Activated T-helper 1 cell treated with anti-CD3 and anti-CD28 coated beads, Interleukin-12 subunit alpha, Interleukin-12 subunit beta, Interleukin-2, Interleukin-4 antibody, amounts not matched to agents 30 ng/mL and 10 ng/mL and 1 ng/mL, durations not matched to agents 14 hours and 24 hours and 36 hours (primary cell): Measurements from ENCODE around the gene GPC3. TPM values are rescaled to one million over a fixed set of nuclear protein-coding genes. Genes with fewer than 3 reads are reported as not detected.
A peak's percentile ranks its signal among the peaks of the same experiment; 100 is the strongest.
"Not testable (repeated sequence)": the region's sequence is repeated elsewhere in the genome, so short reads cannot be mapped to it uniquely, and the experiment has no call there.

Experiments
- DNase-seq: peaks from one replicate; pipeline ENCODE4 v3.0.0; 2021; ENCODE audit warnings: low spot score
- H3K27ac Mint-ChIP-seq: one replicate; pipeline ENCODE4 v1.8.0; 2021; ENCODE audit warnings: mild to moderate bottlenecking, mixed read lengths
- H3K27me3 Mint-ChIP-seq: one replicate; pipeline ENCODE4 v1.8.0; 2022; ENCODE audit warnings: mild to moderate bottlenecking, moderate library complexity, mixed read lengths; ENCODE audit not compliant: insufficient read depth
- H3K36me3 Mint-ChIP-seq: one replicate; pipeline ENCODE4 v1.8.0; 2021; ENCODE audit warnings: low read depth, mixed read lengths
- H3K4me1 Mint-ChIP-seq: one replicate; pipeline ENCODE4 v1.8.0; 2021; ENCODE audit warnings: low read depth, mixed read lengths
- H3K4me3 Mint-ChIP-seq: one replicate; pipeline ENCODE4 v1.8.0; 2021; ENCODE audit warnings: mild to moderate bottlenecking, moderate library complexity, mixed read lengths
- H3K9me3 Mint-ChIP-seq: one replicate; pipeline ENCODE4 v1.8.0; 2021; ENCODE audit warnings: mixed read lengths
- intact Hi-C: fragments of 100-400 bp; cut with micrococcal nuclease; formaldehyde crosslinking; loops from one replicate; pipeline ENCODE4 v1.15.1; 2024
- total RNA-seq: library from RNA; stranded (reverse); gene quantifications from 2 replicates; pipeline ENCODE4 v1.2.3, GENCODE V29; 2022

The GPC3 gene
- total RNA-seq: 0.24 and 0.39 TPM in 2 replicates

DNA sequence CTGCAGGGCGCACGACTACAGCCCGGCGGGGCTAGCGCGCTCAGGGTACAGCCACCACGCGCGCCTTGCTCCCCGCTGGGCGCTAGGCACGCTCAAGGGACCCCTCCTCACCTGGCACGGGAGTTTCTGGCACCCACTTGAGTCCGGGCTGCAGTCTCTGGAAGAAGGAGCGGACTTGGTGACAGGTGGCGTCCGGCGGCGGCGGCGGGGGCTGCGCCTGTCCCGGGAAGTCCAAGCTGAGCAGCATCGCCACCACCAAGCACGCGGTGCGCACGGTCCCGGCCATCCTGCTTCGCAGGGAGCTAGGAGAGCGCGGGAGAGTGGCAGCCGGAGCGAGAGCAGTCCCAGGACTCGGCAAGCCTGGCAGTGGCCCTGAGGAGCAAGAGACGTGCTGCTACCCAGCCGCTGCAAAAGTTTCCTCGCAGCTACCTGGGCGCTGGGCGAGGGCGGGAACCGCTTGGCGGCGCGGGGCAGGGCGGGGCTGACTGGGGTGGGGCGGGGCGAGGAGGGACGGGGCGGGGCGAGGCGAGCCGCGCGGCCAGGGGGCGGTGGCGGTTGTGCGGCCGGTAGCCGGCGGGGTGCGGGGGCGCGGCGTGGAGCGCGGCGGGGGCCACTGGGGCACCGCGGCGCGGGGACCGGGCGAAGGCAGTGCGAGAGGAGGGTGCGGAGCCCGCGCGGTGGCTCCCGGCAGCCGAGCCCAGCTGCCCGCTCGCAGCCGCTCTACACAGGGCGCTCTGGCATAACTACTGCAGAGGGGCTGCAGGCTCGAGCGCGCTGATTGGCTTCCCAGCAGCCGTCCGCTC, at the start of gene GPC3:
Gene GPC3, minus strand, starts transcription at position 431 of the 803 bp plus-strand sequence.
- Mint-ChIP-seq H3K27ac (no peak within 1 kb of the TSS), H3K27me3 (peaks cover 25% of the 10 kb centered on the region), H3K4me3 (peak within 1 kb of the TSS; percentile 65), H3K4me1 (no peaks in the 10 kb centered on the region), H3K36me3 (peaks cover 1% of the 10 kb centered on the region), H3K9me3 (no peaks in the 10 kb centered on the region)
- intact Hi-C loops: loop anchor here (5.0 to 10.0 kb wide), 2 partner anchors 63 to 189 kb away; no protein-coding TSS in a partner anchor
- DNase-seq: peak; percentile 16

DNA sequence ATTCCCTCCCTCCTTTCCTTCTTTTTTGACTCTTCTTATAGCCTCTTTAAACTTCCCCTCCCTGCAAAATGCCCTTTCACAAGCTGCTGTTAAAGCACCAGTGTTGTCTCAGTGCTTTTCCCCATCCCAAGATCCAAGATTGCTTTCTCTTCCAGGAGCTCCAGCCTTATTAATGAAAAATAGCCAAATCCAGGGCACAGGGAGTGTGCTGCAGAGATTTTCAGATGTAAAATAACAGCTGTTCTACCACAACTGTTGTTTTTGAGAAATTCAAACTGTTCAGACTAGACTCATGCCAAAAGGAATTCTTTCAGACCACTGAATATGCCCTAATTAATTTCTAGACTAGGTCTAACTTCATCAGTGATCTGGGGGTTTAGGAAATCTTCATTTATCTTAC, 47.0 kb upstream of the GPC3 start:
- Mint-ChIP-seq H3K4me1 (no peaks in the 10 kb centered on the region), H3K27me3 (no peaks in the 10 kb centered on the region), H3K4me3 (no peak overlapping the region), H3K9me3 (no peaks in the 10 kb centered on the region), H3K27ac (no peak overlapping the region), H3K36me3 (no peaks in the 10 kb centered on the region)
- no peak for DNase-seq
- intact Hi-C loops: no loop called here

DNA sequence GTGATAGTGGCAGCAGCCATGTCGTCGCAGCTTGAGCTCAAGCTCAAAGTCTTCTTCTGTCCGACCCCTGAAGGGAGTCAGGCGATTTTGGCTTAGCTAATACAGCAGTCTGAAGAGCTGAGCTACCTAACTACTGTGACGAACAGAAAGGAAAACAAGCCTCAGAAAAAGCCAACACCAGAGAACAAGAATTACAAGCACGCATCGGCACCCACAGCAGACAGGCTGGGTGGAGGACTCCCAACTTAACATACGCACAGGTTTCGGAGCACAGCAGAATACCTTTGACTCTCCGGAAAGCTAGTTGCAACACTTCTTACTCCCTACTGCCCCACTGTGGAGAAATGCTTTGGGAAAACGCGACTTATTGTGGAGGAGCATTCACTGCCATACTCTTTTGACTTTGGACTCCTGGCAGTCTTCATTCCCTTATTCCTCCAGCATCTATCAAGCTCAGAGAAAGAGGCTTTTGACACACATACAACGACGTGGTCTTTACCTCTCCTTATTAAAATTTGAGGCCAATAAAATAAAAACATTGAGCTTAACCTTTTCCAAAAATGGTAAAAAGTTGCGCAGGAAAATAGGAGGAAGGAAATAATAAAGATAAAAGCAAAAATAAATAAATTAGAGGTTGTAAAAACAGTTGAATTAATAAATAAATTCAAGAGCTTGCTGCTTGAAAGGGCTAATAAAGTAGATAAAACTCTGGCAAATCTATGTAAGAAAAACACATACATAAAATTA, 41.3 kb upstream of the GPC3 start:
- Mint-ChIP-seq H3K27ac (no peak overlapping the region), H3K4me3 (no peak overlapping the region), H3K4me1 (peaks cover 10% of the 10 kb centered on the region), H3K9me3 (no peaks in the 10 kb centered on the region), H3K27me3 (peaks cover 3% of the 10 kb centered on the region), H3K36me3 (no peaks in the 10 kb centered on the region)
- intact Hi-C loops: loop anchor here (1.0 to 10.0 kb wide), 3 partner anchors 104 to 234 kb away; no protein-coding TSS in a partner anchor
- peak; percentile 1 for DNase-seq

DNA sequence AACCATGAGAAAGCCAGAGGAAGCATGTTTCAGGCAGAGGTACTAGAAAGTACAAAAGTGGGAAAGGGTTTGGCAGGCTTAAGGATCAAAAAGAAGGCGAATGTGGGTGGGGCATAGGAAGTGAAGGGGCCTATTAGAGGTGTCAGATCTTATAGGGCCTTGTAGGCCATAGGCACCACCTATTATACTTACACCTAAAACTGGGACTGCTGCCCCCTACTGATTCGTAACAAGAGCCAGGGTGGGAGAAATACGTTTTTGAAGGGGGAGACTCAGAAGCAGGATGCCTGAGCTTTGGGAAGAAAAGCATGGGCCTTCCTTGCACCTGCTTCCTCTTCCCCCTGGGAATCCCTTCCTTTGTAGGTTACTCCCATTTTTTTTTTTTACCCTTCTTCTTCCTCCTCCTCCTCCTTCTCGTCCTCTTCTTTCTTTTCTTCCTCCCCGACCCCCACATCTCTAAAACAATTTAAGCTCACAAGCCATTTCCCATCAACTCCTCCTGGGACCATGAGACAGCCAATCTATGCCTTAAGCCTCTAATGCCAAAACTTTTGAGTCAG, 40.7 kb upstream of the GPC3 start:
- no peaks in the 10 kb centered on the region for H3K36me3 Mint-ChIP-seq
- no peak for DNase-seq
- no peaks in the 10 kb centered on the region for H3K9me3 Mint-ChIP-seq
- H3K27ac Mint-ChIP-seq: no peak overlapping the region
- H3K4me3 Mint-ChIP-seq: no peak overlapping the region
- peaks cover 10% of the 10 kb centered on the region for H3K4me1 Mint-ChIP-seq
- intact Hi-C loops: loop anchor here (1.0 to 10.0 kb wide), 3 partner anchors 103 to 234 kb away; no protein-coding TSS in a partner anchor
- H3K27me3 Mint-ChIP-seq: peaks cover 3% of the 10 kb centered on the region

DNA sequence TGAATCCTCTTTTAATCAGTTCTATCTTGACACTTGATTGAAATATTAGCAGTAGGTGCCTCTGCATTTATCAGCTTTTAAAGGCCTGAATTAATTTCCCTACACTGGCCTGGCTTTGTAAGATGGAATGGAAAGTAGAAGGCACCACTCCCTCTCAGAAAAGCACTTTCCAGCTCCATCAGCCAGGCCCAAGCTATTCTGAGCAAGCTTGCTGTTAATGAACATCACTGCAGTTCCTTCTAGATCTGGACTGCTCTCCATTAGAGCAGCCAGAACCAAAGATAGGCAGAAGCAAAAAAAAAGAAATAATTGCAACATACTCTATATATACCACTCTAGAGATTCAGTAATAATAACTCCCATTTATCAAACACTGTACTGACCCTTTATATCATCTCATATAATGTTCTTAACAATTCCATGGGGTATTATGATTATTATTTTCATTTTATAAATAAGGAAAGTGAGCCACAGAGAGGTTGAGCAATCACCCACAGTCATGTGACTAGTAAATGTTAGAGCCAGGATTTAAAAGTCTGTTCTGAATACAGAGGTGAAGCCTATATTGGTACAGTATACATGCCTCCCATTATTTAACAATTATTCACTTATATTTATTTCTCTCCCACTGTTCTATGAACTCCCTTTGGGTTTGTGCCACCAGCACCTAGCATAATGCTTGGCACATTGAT, 39.4 kb upstream of the GPC3 start:
- Mint-ChIP-seq H3K27ac (no peak overlapping the region), H3K36me3 (no peaks in the 10 kb centered on the region), H3K4me3 (no peak overlapping the region), H3K4me1 (peaks cover 10% of the 10 kb centered on the region), H3K9me3 (no peaks in the 10 kb centered on the region), H3K27me3 (peaks cover 3% of the 10 kb centered on the region)
- DNase-seq: no peak
- intact Hi-C loops: loop anchor here (10.0 kb wide), 1 partner anchor 160 kb away; no protein-coding TSS in a partner anchor

DNA sequence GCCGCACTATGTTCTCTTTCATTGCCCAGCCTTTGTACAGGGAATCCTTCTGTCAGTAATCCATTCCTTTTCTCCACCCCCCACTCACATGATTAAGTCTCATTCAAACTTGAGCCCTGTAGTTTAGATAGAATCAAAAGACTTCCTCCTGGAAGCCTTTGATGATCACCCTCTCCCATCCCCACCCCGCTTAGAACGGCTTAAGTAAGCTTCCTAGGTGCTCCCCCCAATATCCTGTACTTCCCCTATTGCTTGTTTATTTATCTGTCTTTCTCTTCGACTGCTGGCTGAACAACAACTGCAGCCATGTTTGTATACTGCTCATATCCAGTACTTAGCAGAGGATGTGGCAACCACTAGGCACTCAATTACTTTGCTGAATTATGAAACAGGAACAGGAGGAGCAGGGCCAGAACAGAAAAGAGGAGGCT, 38.5 kb upstream of the GPC3 start:
- peaks cover 3% of the 10 kb centered on the region for H3K27me3 Mint-ChIP-seq
- intact Hi-C loops: loop anchor here (10.0 kb wide), 1 partner anchor 161 kb away; no protein-coding TSS in a partner anchor
- no peaks in the 10 kb centered on the region for H3K36me3 Mint-ChIP-seq

DNA sequence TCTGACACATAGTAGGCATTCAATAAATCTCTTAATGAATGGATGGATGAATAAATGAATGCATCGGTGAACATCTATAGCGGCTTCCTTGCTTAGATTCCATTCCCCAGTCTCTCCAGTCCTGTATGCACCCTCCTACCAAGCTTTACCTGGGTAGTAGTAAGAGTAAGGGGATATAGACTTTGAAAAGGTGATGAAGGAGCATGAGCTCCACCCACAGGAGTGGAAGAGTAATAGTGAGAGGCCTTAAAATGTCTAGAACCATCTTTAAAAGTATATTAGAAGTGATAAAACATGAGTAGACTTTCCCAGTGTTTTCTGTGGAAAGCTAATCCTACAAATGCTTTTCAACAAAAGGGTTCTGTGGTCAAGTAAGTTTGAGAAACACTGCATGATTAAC, 35.5 kb upstream of the GPC3 start:
- Mint-ChIP-seq H3K27me3 (peaks cover under 1% of the 10 kb centered on the region), H3K27ac (no peak overlapping the region), H3K9me3 (no peaks in the 10 kb centered on the region), H3K4me1 (no peaks in the 10 kb centered on the region), H3K36me3 (no peaks in the 10 kb centered on the region), H3K4me3 (no peak overlapping the region)
- DNase-seq: no peak
- intact Hi-C loops: loop anchor here (10.0 kb wide), 1 partner anchor 164 kb away; no protein-coding TSS in a partner anchor

More for the DNA sequence above, 38.5 kb upstream of the GPC3 start:
- no peak for DNase-seq
- peaks cover 10% of the 10 kb centered on the region for H3K4me1 Mint-ChIP-seq
- H3K9me3 Mint-ChIP-seq: no peaks in the 10 kb centered on the region
- H3K4me3 Mint-ChIP-seq: no peak overlapping the region
- no peak overlapping the region for H3K27ac Mint-ChIP-seq

DNA sequence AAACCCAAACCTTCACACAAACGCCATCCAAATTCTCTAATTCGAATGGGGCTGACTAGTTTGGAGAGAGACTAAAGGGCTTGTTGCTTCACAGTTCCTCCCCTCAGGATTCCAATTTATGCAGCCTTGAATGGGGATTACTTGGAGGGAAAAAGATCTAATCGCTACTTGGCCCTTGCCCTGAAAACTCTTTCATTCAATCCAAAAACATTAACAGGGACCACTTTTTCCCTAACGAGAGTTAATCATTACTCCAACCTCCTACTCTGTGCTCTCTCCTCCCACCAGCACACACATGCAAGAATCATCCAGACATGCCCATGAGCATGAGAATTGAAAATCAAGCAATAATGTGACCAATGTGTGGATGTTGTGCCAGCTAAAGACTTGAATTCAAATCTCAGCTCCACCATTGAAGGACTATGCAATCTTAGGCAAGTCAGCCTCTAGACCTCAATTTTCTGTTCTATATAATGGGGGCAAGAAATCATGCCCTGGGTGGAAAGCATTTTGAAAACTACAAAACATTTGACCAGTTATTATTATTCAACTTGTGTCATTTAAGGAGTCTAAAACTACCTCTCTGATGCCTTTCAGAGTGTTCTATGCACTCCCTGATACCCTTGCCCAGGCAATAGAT, 34.3 kb upstream of the GPC3 start:
- Mint-ChIP-seq H3K4me3 (no peak overlapping the region), H3K27ac (no peak overlapping the region), H3K36me3 (no peaks in the 10 kb centered on the region), H3K9me3 (no peaks in the 10 kb centered on the region), H3K4me1 (no peaks in the 10 kb centered on the region), H3K27me3 (peaks cover 2% of the 10 kb centered on the region)
- intact Hi-C loops: loop anchor here (10.0 kb wide), 1 partner anchor 165 kb away; no protein-coding TSS in a partner anchor
- DNase-seq: no peak

DNA sequence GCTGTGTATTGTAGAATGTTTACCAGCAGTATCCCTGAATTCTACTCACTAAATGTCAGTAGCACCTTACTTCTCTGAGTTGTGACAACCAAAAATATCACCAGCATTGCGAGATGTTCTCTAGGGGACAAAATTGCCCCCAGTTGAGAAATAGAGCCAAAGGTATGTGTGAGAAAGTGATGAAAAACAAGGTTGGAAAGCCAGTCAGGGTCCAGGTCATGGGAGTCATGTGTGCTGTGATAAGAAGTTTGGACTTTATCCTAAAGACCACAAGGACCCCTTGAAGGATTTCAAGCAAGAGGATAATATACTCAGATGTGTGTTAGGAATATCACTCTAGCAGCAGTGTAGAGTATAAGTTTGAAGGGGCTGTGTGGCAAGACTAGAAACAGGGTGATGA, 30.9 kb upstream of the GPC3 start:
- intact Hi-C loops, H3K36me3 Mint-ChIP-seq, H3K27ac Mint-ChIP-seq, H3K4me3 Mint-ChIP-seq, DNase-seq, H3K4me1 Mint-ChIP-seq, H3K9me3 Mint-ChIP-seq, H3K27me3 Mint-ChIP-seq: not testable (repeated sequence)

DNA sequence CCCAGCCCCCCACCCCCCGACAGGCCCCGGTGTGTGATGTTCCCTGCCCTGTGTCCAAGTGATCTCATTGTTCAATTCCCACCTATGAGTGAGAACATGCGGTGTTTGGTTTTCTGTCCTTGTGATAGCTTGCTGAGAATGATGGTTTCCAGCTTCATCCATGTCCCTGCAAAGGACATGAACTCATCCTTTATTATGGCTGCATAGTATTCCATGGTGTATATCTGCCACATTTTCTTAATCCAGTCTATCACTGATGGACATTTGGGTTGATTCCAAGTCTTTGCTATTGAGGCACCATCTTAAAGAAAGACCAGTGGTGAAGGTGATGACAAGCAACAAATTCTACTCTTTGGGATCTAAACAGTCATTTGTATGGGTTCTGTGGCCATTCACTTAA, 30.1 kb upstream of the GPC3 start:
- H3K36me3 Mint-ChIP-seq, H3K27me3 Mint-ChIP-seq, H3K27ac Mint-ChIP-seq, H3K4me1 Mint-ChIP-seq, H3K4me3 Mint-ChIP-seq, DNase-seq, intact Hi-C loops, H3K9me3 Mint-ChIP-seq: not testable (repeated sequence)

DNA sequence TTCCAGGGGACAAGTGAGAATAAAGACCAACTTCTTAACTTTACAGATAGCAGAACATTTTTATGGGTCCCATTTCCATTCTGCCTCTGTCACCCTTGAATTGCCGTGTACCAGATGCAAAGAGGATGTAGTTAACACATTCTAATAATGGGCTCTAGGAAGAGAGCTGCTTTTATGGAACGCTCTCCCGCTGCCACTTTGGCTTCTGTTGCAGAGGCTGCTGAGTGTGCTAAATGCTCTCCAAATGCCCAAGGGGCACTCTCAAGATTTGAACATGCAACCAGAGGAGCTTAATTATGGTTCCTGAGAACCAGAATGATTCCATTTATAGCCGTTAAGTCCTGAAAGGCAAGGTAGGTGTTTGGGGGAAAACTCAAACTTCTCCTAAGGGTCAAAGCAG, 28.1 kb upstream of the GPC3 start:
- Mint-ChIP-seq H3K36me3 (no peaks in the 10 kb centered on the region), H3K27me3 (peaks cover 4% of the 10 kb centered on the region), H3K27ac (no peak overlapping the region), H3K4me3 (no peak overlapping the region), H3K4me1 (no peaks in the 10 kb centered on the region), H3K9me3 (no peaks in the 10 kb centered on the region)
- intact Hi-C loops: no loop called here
- no peak for DNase-seq

DNA sequence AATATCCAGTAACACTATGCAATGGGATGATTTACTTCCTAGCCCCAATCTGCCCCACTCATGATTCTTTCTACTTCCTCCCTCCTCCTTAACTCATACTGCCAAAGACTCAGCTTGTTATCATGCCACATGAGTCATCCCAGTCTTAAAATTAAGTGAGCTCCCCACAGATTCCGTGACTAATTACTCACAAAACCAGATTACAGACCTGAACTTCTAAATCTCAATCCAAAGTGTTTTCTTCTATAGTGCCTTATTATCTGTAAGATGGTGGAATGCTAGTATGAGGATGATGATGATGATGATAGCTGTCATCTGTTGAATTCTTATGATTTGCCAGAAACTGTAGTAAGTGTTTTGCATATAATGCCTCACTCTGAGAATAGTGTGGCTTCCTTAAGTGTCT, 27.7 kb upstream of the GPC3 start:
- Mint-ChIP-seq H3K9me3 (no peaks in the 10 kb centered on the region), H3K27me3 (peaks cover 5% of the 10 kb centered on the region), H3K4me1 (no peaks in the 10 kb centered on the region), H3K4me3 (no peak overlapping the region), H3K27ac (no peak overlapping the region), H3K36me3 (no peaks in the 10 kb centered on the region)
- DNase-seq: no peak
- intact Hi-C loops: no loop called here
